HL-60 (cell line): Measurements from ENCODE around the gene S100A6.

Experiments used
- DNase-seq, 2 experiments: peaks; one replicate each; pipeline ENCODE4 v3.0.0-alpha.2; 2010 to 2020; ENCODE audit warnings: low read depth in 1 of 2, low spot score in 1 of 2
- H3K27ac ChIP-seq: fragments of 250-450 bp; sonication (Bioruptor Pico); replicated peaks from 2 replicates; pipeline ENCODE4 v1.5.1; 2020; ENCODE audit warnings: mild to moderate bottlenecking, moderate library complexity
- H3K27me3 ChIP-seq: fragments of 250-450 bp; sonication (Bioruptor Pico); 2 replicates; pipeline ENCODE4 v1.5.1; 2021; ENCODE audit warnings: mild to moderate bottlenecking, moderate library complexity; ENCODE audit not compliant: insufficient read depth, poor library complexity, severe bottlenecking
- H3K4me3 ChIP-seq: replicated peaks from 2 replicates; pipeline ENCODE4 v1.5.1; 2011; ENCODE audit warnings: mild to moderate bottlenecking, control low read depth, low read length; ENCODE audit not compliant: insufficient read depth
- GABPA ChIP-seq: IDR thresholded peaks from 2 replicates; pipeline ENCODE4 v1.6.1; 2012; ENCODE audit warnings: low read depth
- POLR2AphosphoS5 ChIP-seq: IDR thresholded peaks from 2 replicates; pipeline ENCODE4 v1.6.1; 2012; ENCODE audit warnings: low read depth
- REST ChIP-seq: IDR thresholded peaks from 2 replicates; pipeline ENCODE4 v1.6.1; 2012; ENCODE audit warnings: low read depth; ENCODE audit not compliant: insufficient replicate concordance
- SPI1 ChIP-seq: IDR thresholded peaks from 2 replicates; pipeline ENCODE4 v1.6.1; 2012; ENCODE audit warnings: low read depth, mild to moderate bottlenecking, borderline replicate concordance
- TF ChIP-seq, protein P1 (sequence below): IDR thresholded peaks from one replicate; pipeline ENCODE4 v1.5.1; 2011; ENCODE audit warnings: low read length, control low read depth, inconsistent platforms; ENCODE audit not compliant: insufficient read depth

S100A6 gene

DNA sequence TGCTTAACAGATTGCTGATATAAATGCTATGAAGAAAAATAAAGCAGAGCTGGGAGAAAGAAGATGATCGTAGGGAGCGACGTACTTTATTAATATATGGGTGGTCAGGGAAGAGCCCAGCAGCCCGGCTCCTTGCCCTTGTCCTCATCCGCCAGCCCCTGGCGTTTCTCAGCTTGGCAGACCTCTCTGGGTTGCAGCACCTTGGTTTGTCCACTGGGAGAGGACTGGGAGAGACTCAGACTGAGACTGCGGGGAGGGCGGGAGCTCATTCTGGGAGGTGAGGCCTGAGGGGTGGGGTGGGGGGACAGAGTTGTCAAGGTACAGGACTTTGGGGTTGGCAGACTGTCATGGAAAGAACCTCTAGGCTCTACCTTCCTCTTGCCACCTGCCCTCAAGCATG is 16.5 kb upstream of the S100A6 start:
- Histone ChIP-seq H3K27me3 (no peaks in the 10 kb centered on the region), H3K27ac (no peak overlapping the region), H3K4me3 (no peak overlapping the region)
- TF ChIP-seq, protein P1, sequence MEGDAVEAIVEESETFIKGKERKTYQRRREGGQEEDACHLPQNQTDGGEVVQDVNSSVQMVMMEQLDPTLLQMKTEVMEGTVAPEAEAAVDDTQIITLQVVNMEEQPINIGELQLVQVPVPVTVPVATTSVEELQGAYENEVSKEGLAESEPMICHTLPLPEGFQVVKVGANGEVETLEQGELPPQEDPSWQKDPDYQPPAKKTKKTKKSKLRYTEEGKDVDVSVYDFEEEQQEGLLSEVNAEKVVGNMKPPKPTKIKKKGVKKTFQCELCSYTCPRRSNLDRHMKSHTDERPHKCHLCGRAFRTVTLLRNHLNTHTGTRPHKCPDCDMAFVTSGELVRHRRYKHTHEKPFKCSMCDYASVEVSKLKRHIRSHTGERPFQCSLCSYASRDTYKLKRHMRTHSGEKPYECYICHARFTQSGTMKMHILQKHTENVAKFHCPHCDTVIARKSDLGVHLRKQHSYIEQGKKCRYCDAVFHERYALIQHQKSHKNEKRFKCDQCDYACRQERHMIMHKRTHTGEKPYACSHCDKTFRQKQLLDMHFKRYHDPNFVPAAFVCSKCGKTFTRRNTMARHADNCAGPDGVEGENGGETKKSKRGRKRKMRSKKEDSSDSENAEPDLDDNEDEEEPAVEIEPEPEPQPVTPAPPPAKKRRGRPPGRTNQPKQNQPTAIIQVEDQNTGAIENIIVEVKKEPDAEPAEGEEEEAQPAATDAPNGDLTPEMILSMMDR = no peak
- no peak for TF ChIP-seq POLR2AphosphoS5
- no peak for TF ChIP-seq REST
- no peak for TF ChIP-seq GABPA
- no peak for TF ChIP-seq SPI1
- DNase-seq = no peak

DNA sequence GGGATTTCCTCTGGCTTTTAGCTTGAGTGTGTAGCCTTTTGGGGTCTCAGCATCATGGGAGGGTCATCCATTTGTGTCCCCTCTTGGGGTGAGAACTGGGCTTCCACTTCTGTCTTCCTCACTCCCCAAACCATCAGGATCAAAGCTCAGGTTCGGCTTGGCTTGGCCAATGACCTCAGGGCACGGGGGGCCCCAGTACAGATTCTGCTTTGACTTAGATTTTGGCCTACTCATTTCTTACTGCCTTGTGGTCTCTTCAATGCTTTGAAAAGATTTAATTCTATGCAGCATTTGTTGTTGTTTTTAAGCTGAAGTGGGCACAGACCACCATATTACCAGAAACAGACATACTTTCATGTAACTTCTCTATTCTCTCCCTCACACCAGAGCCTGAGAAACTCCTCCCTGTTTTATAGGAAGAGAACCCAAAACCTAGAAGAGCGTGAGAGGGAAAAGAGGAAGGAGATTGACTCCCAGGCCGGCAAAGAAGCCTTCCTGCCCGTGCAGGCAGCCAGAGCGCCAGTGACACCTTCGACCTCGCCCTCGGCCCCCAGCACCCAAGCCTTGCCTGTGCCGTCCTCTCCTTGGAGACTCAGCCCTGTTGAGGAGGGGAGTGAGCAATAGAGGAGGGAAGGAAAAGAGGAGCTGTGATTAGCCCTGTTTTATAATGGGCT is 15.2 kb upstream of the S100A6 start:
- peak; percentile 57 for TF ChIP-seq SPI1
- TF ChIP-seq GABPA = no peak
- TF ChIP-seq, protein P1 = no peak
- TF ChIP-seq REST = no peak
- TF ChIP-seq POLR2AphosphoS5 = no peak
- no peak overlapping the region for H3K4me3 ChIP-seq
- H3K27ac ChIP-seq = peak overlapping the region; percentile 46
- DNase-seq = peak in 1 of 2 experiments; percentile 78
- H3K27me3 ChIP-seq = no peaks in the 10 kb centered on the region

DNA sequence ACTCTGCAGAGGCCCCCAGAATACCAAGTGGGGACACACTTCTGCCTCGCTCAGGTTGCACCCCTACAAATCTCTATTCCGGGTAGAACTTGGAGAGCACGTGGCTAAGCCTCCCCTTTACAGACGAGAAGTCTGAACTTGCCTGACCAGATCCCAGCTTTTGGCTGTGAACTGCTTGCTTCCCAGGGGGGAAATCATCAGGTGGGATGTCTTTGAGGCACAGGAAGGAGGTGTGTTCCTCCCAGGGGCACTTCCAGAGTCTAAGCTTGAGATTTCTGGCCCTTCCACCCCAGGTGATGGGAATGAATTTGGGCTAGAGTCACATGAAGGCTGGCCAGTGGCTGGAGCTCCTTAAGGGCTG is 14.6 kb upstream of the S100A6 start:
- DNase-seq = no peak
- H3K4me3 ChIP-seq = no peak overlapping the region
- TF ChIP-seq POLR2AphosphoS5 (no peak), SPI1 (no peak), GABPA (no peak), REST (no peak)
- TF ChIP-seq, protein P1 = no peak
- H3K27me3 ChIP-seq = no peaks in the 10 kb centered on the region
- H3K27ac ChIP-seq = peak overlapping the region; percentile 46
